Spleen (tissue), 11 donors: ENCODE data around the gene IGF2BP1. TPM values are rescaled to one million over a fixed set of nuclear protein-coding genes. Genes with fewer than 3 reads are reported as not detected.

ENCODE experiments used
- DNase-seq: peaks from one replicate; pipeline ENCODE4 v3.0.0-alpha.2; 2020
- H3K27ac ChIP-seq, 8 donors: fragments of 200-600 bp; sonication (generic) in 7 of 8; 1 replicate in 4 of 8; 2 replicates in 4 of 8; pipeline versions ENCODE4 v1.5.0 to v1.8.0; 2016 to 2021; ENCODE audit warnings: inconsistent platforms in 4 of 8, mild to moderate bottlenecking in 4 of 8, moderate library complexity in 1 of 8
- H3K27me3 ChIP-seq, 7 donors: fragments of 200-600 bp; sonication (generic) in 6 of 7; replicated peaks in 1 of 7; 1 replicate in 4 of 7; 2 replicates in 3 of 7; pipeline versions ENCODE4 v1.5.0 to v1.8.0; 2016 to 2021; ENCODE audit warnings: inconsistent platforms in 3 of 7, mild to moderate bottlenecking in 1 of 7
- H3K36me3 ChIP-seq, 6 donors: fragments of 200-600 bp; sonication (generic) in 5 of 6; 1 replicate in 4 of 6; 2 replicates in 2 of 6; pipeline versions ENCODE4 v1.5.0 to v1.8.0; 2016 to 2021; ENCODE audit warnings: inconsistent platforms in 2 of 6
- H3K4me1 ChIP-seq, 6 donors: fragments of 200-600 bp; sonication (generic) in 5 of 6; 1 replicate in 3 of 6; 2 replicates in 3 of 6; pipeline versions ENCODE4 v1.5.0 to v1.8.0; 2016 to 2021; ENCODE audit warnings: inconsistent platforms in 3 of 6
- H3K4me3 ChIP-seq, 8 donors: fragments of 200-600 bp; sonication (generic) in 7 of 8; 1 replicate in 4 of 8; 2 replicates in 4 of 8; pipeline versions ENCODE4 v1.5.0 to v1.8.0; 2016 to 2021; ENCODE audit warnings: inconsistent platforms in 4 of 8, mild to moderate bottlenecking in 4 of 8, moderate library complexity in 2 of 8
- H3K9me3 ChIP-seq, 8 donors: fragments of 200-600 bp; sonication (generic) in 7 of 8; 1 replicate in 4 of 8; 2 replicates in 4 of 8; pipeline versions ENCODE4 v1.5.0 to v1.8.0; 2016 to 2021; ENCODE audit warnings: inconsistent platforms in 4 of 8
- POLR2A ChIP-seq, 3 donors: fragments of 450-650 bp; IDR thresholded peaks; one replicate each; pipeline ENCODE4 v1.5.1; 2017; ENCODE audit warnings: antibody characterized with exemption in 3 of 3, mild to moderate bottlenecking in 1 of 3
- POLR2AphosphoS5 ChIP-seq, 3 donors: sonication (generic); formaldehyde crosslinking; IDR thresholded peaks; one replicate each; pipeline ENCODE4 v1.5.1; 2017; ENCODE audit warnings: antibody characterized with exemption in 3 of 3
- WGBS, 5 donors: extraction: QIAGEN DNeasy Blood & Tissue Kit in 3 of 5; methylation state at CpG; one replicate each; pipeline versions ENCODE4 v1.1.5 to v1.1.7; 2013 to 2018; 5-methylcytosine and 5-hydroxymethylcytosine counted together
- intact Hi-C: fragments of 100-400 bp; cut with DNase I; formaldehyde crosslinking; loops from one replicate; pipeline ENCODE4 v1.15.0; 2023; ENCODE audit warnings: low total_unique reads
- polyA plus RNA-seq, 3 donors: library from polyadenylated mRNA; stranded (reverse); fragments of 200-250 nt; gene quantifications; one replicate each; pipeline ENCODE4 v1.2.1, GENCODE V29; 2013
- total RNA-seq, 7 donors: library from RNA; depleted of rRNA in 3 of 7; stranded (reverse); fragments of >200 nt in 3 of 7; fragmentation: NEBNext Ultra II Directional in 4 of 7; extraction: Animal tissue kit (Norgen Biotek cat#: 25700) in 4 of 7; gene quantifications; one replicate each; pipeline versions ENCODE4 v1.1.0 to v1.2.1, GENCODE V29; 2016 to 2021
- TF ChIP-seq, protein P1 (sequence below), 11 experiments: fragments of 200-600 bp in 7 of 11; fragments of 450-650 bp in 4 of 11; sonication (generic) in 4 of 11; IDR thresholded peaks in 8 of 11; conservative IDR thresholded peaks in 3 of 11; 1 replicate in 7 of 11; 2 replicates in 4 of 11; pipeline versions ENCODE4 v1.4.0 to v1.8.0; 2016 to 2021; ENCODE audit warnings: antibody characterized with exemption in 11 of 11, inconsistent platforms in 4 of 11, mild to moderate bottlenecking in 1 of 11
- donor health status: healthy with polysubstance abuse.
- donor health status: DM: no; HTN: no; CAD: no; lungs with moderate emphysema.
- donor health status: DM: no; HTN: no; CAD: no.
- donor health status: Bipolar disorder and iron deficiency.
- donor health status: healthy.
- donor health status: DM: no; HTN: no; CAD: no.
- donor health status: DM: yes; HTN: yes; CAD: no.

The IGF2BP1 gene
- total and polyA plus RNA-seq, 10 donors = 0.17 TPM; not detected in 9

DNA sequence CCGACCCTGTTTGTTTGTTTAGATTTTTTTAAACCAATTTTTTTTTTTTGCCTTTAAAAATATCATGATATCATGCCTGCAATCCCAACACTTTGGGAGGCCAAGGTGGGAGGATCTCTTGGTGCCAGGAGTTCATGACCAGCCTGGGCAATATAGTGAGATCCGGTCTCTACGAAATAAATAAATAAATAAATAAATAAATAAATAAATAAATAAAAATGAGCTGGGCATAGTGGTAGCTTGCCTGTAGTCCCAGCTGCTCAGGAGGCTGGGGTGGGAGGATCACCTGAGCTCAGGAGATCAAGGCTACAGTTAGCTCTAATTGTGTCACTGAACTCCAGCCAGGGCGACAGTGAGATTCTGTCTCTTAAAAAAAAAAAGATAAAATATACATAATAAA lies 8.1 kb upstream of the IGF2BP1 start:
- Histone ChIP-seq H3K4me3 (no peak overlapping the region), H3K4me1 (no peaks in the 10 kb centered on the region), H3K27me3 (peaks cover 6 to 98% (median 72%) of the 10 kb centered on the region in 7 donors), H3K27ac (no peak overlapping the region), H3K36me3 (no peaks in the 10 kb centered on the region), H3K9me3 (no peaks in the 10 kb centered on the region)
- 87 to 96% (median 88%) methylated on average over 4 of the region's 4 CpGs for WGBS, 5 donors
- TF ChIP-seq, protein P1, sequence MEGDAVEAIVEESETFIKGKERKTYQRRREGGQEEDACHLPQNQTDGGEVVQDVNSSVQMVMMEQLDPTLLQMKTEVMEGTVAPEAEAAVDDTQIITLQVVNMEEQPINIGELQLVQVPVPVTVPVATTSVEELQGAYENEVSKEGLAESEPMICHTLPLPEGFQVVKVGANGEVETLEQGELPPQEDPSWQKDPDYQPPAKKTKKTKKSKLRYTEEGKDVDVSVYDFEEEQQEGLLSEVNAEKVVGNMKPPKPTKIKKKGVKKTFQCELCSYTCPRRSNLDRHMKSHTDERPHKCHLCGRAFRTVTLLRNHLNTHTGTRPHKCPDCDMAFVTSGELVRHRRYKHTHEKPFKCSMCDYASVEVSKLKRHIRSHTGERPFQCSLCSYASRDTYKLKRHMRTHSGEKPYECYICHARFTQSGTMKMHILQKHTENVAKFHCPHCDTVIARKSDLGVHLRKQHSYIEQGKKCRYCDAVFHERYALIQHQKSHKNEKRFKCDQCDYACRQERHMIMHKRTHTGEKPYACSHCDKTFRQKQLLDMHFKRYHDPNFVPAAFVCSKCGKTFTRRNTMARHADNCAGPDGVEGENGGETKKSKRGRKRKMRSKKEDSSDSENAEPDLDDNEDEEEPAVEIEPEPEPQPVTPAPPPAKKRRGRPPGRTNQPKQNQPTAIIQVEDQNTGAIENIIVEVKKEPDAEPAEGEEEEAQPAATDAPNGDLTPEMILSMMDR (IDR thresholded peaks at IDR 0.05 in 8 of 11, conservative IDR thresholded peaks at IDR 0.05 in 3 of 11) = no peak
- TF ChIP-seq POLR2A (IDR thresholded peaks at IDR 0.05) (no peak), POLR2AphosphoS5 (IDR thresholded peaks at IDR 0.05) (no peak)
- intact Hi-C loops = no loop called here
- no peak for DNase-seq

DNA sequence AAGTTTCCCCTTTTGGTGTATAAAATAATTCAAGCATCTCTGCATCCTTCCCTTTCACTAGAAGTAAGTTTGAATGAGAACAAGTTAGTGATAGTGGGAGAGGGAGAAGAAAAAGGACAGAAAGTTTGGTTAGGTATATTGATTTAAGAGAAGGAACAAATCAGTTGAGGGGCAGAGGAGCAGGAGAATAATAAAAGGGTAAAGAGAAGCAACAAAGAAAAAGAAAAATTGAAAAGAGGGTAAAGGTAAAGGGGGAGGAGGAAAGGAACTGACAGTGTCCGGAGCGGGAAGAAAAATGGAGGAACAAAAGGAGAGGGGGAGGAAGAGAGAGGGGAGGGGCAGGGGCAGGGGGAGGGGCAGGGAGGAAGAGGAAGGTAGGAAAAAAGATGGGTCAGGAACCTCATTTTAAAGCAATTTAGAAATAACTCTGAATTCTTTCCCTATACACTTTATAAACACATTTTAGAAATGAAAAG lies 6.3 kb upstream of the IGF2BP1 start:
- Histone ChIP-seq H3K4me3 (no peak overlapping the region), H3K27me3 (peaks cover 11 to 98% (median 84%) of the 10 kb centered on the region in 7 donors), H3K9me3 (no peaks in the 10 kb centered on the region), H3K27ac (no peak overlapping the region), H3K4me1 (peaks cover 0 to 9% (median 6%) of the 10 kb centered on the region in 6 donors), H3K36me3 (no peaks in the 10 kb centered on the region)
- 8 to 22% (median 16%) methylated on average over 2 of the region's 2 CpGs for WGBS, 5 donors
- DNase-seq = no peak
- TF ChIP-seq POLR2A (IDR thresholded peaks at IDR 0.05) (no peak), POLR2AphosphoS5 (IDR thresholded peaks at IDR 0.05) (no peak)
- TF ChIP-seq, protein P1 (IDR thresholded peaks at IDR 0.05 in 8 of 11, conservative IDR thresholded peaks at IDR 0.05 in 3 of 11) = no peak
- intact Hi-C loops = no loop called here

DNA sequence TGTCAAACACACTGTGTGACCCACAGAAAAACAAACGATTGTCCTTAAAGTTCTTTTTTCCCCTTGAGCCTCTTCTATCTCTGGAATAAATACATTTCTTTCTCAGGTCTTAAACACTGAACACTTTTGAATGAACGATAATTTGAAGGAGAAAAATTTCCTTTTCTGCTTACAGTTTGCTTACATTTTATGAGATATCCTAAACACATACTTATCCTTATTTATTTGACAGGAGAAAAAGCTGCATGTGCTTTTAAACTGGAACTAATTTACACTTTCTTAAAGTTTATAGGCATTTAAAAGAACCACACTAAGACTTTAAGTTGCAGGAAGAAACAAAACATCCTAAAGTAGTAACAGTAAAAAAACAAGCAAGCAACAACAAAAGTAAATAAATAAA lies 4.7 kb upstream of the IGF2BP1 start:
- TF ChIP-seq POLR2A (IDR thresholded peaks at IDR 0.05) = no peak
- no peaks in the 10 kb centered on the region for H3K9me3 ChIP-seq
- intact Hi-C loops = no loop called here
- no peaks in the 10 kb centered on the region for H3K36me3 ChIP-seq
- no peak overlapping the region for H3K27ac ChIP-seq
- peaks cover 18 to 98% (median 93%) of the 10 kb centered on the region in 7 donors for H3K27me3 ChIP-seq
- H3K4me1 ChIP-seq = peaks cover 0 to 24% (median 21%) of the 10 kb centered on the region in 6 donors
- no peak overlapping the region for H3K4me3 ChIP-seq
- 72 to 81% (median 77%) methylated on average over 2 of the region's 2 CpGs for WGBS, 5 donors
- DNase-seq = no peak

DNA sequence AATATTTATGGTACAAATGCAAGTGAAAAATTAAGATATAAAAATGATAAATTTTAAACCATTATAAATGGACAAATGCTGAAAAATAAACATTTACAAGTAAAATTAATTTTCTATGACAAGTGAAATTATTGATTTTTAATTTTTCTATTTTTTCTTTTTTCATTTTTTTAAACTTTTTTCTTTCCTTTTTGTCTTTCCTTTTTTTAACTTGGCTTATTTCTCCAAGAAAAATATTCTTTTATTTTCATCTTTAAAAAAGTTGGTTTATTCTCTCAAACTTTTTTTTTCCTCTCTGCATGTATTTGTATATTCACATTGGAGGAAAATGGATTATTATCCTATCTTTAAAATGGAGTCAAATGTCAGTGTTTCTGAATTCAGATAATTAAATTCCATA lies 3.9 kb upstream of the IGF2BP1 start:
- no peak for DNase-seq
- Histone ChIP-seq H3K36me3 (no peaks in the 10 kb centered on the region), H3K4me3 (no peak overlapping the region), H3K4me1 (peaks cover 0 to 33% (median 30%) of the 10 kb centered on the region in 6 donors), H3K27me3 (peaks cover 23 to 99% (median 96%) of the 10 kb centered on the region in 7 donors), H3K27ac (no peak overlapping the region), H3K9me3 (no peaks in the 10 kb centered on the region)
- TF ChIP-seq POLR2AphosphoS5 (IDR thresholded peaks at IDR 0.05) (no peak), POLR2A (IDR thresholded peaks at IDR 0.05) (no peak)
- TF ChIP-seq, protein P1 (IDR thresholded peaks at IDR 0.05 in 8 of 11, conservative IDR thresholded peaks at IDR 0.05 in 3 of 11) = no peak
- intact Hi-C loops = no loop called here

DNA sequence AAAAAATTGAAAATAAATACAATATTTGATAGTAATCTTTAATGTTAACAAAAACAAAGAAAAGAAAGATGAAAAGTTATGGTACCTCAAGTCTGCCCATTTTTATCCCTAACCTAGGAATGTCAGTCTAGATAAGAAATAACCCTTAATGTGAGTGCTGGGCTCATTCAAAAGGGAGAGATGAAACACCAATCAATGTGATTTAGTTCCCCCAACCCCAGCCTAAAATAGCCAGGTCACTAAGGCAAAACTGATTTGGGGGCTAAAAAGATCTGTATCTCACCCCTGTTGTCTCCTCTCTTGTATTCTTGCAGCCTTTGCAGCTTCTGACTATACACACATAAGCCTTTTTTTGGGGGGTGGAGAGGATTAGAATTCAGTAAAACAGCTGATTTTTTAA lies 3.2 kb upstream of the IGF2BP1 start:
- peaks cover 27 to 99% (median 97%) of the 10 kb centered on the region in 7 donors for H3K27me3 ChIP-seq
- H3K27ac ChIP-seq = no peak overlapping the region
- no peaks in the 10 kb centered on the region for H3K9me3 ChIP-seq
- H3K36me3 ChIP-seq = no peaks in the 10 kb centered on the region
- H3K4me3 ChIP-seq = no peak overlapping the region
- intact Hi-C loops = no loop called here
- no peak for DNase-seq
- TF ChIP-seq, protein P1 (IDR thresholded peaks at IDR 0.05 in 8 of 11, conservative IDR thresholded peaks at IDR 0.05 in 3 of 11) = no peak
- H3K4me1 ChIP-seq = peaks cover 0 to 39% (median 34%) of the 10 kb centered on the region in 6 donors
